ENCODE data around the gene LGALS7.

LGALS7 gene

DNA sequence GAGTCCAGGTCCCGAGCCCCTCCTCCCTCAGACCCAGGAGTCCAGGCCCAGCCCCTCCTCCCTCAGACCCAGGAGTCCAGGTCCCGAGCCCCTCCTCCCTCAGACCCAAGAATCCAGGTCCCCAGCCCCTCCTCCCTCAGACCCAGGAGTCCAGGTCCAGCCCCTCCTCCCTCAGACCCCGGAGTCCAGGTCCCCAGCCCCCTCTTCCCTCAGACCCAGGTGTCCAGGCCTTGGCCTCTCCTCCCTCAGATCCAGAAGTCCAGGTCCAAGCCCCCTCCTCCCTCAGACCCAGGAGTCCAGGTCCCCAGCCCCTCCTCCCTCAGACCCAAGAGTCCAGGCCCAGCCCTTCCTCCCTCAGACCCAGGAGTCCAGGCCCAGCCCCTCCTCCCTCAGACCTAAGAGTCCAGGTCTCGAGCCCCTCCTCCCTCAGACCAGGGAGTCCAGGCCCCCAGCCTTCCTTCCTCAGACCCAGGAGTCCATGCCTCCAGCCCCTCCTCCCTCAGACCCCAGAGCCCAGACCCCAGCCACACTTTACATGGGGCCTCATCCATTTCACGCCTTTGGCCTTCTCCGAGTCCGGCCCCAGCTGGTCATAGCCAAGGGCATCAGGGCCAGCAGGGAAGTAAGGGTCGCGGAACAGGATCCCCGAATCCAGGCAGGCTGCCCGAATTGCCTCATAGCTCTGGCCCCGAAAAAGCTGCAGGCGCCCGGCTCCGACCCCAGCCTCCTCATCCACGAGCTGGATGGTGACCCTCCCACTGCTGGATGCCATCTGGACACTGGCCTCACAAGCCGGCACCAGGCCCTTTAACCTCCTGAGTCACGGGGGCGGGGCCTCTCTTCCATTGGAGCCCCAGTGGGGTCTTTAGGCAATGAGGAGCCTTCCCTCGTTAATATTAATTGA, 29.7 kb downstream of the LGALS7 start:
- no peak overlapping the region for H3K4me2 ChIP-seq (ENCODE audit: low read depth, low read length, poor library complexity, severe bottlenecking)
- no peak overlapping the region for H2AFZ ChIP-seq (ENCODE audit: low read depth, low read length, severe bottlenecking)
- no peaks in the 10 kb centered on the region for H3F3A ChIP-seq (ENCODE audit: insufficient read depth)
- no peak for TF ChIP-seq CTCF (IDR thresholded peaks at IDR 0.05; ENCODE audit: insufficient read depth, low read length, poor library complexity, severe bottlenecking)
- TF ChIP-seq EZH2phosphoT487 (conservative IDR thresholded peaks at IDR 0.05; ENCODE audit: low read length) = no peak
- H3K27me3 ChIP-seq (ENCODE audit: low read length) = no peaks in the 10 kb centered on the region
- H3K36me3 ChIP-seq (ENCODE audit: low read length) = no peaks in the 10 kb centered on the region
- no peaks in the 10 kb centered on the region for H3K9me2 ChIP-seq (replicated peaks; ENCODE audit: insufficient read depth, low read length)
- H3K4me3 ChIP-seq (ENCODE audit: insufficient read depth, low read length, poor library complexity, severe bottlenecking) = no peak overlapping the region
- H4K20me1 ChIP-seq (ENCODE audit: low read depth, low read length) = no peaks in the 10 kb centered on the region
- H3K79me2 ChIP-seq (ENCODE audit: insufficient read depth, low read length) = no peaks in the 10 kb centered on the region
- no peaks in the 10 kb centered on the region for H3K9me3 ChIP-seq (ENCODE audit: insufficient read depth, low read length)
- no peak overlapping the region for H3K9ac ChIP-seq (ENCODE audit: low read length)
- H3K27ac ChIP-seq (ENCODE audit: low read depth, low read length) = no peak overlapping the region

- Histone ChIP-seq H3F3A (ENCODE audit: insufficient read depth) (no peaks in the 10 kb centered on the region), H3K4me2 (ENCODE audit: low read depth, low read length, poor library complexity, severe bottlenecking) (no peak overlapping the region), H3K9me2 (replicated peaks; ENCODE audit: insufficient read depth, low read length) (no peaks in the 10 kb centered on the region), H3K9ac (ENCODE audit: low read length) (no peak overlapping the region), H3K27me3 (ENCODE audit: low read length) (no peaks in the 10 kb centered on the region), H3K4me3 (ENCODE audit: insufficient read depth, low read length, poor library complexity, severe bottlenecking) (no peak overlapping the region), H3K79me2 (ENCODE audit: insufficient read depth, low read length) (no peaks in the 10 kb centered on the region), H3K27ac (ENCODE audit: low read depth, low read length) (no peak overlapping the region), H3K9me3 (ENCODE audit: insufficient read depth, low read length) (no peaks in the 10 kb centered on the region), H4K20me1 (ENCODE audit: low read depth, low read length) (no peaks in the 10 kb centered on the region), H2AFZ (ENCODE audit: low read depth, low read length, severe bottlenecking) (no peak overlapping the region), H3K36me3 (ENCODE audit: low read length) (no peaks in the 10 kb centered on the region)
- TF ChIP-seq CTCF (IDR thresholded peaks at IDR 0.05; ENCODE audit: insufficient read depth, low read length, poor library complexity, severe bottlenecking) = no peak
- no peak for TF ChIP-seq EZH2phosphoT487 (conservative IDR thresholded peaks at IDR 0.05; ENCODE audit: low read length)
Measured at GRCh38 chr19:38742906-38743305, 30.4 kb downstream of the LGALS7 start.

- no peak for TF ChIP-seq CTCF (IDR thresholded peaks at IDR 0.05; ENCODE audit: insufficient read depth, low read length, poor library complexity, severe bottlenecking)
- no peak for TF ChIP-seq EZH2phosphoT487 (conservative IDR thresholded peaks at IDR 0.05; ENCODE audit: low read length)
Measured at GRCh38 chr19:38742296-38742695, 31.0 kb downstream of the LGALS7 start.

More at GRCh38 chr19:38742296-38742695, 31.0 kb downstream of the LGALS7 start:
- no peaks in the 10 kb centered on the region for H3K36me3 ChIP-seq (ENCODE audit: low read length)
- no peaks in the 10 kb centered on the region for H3K9me2 ChIP-seq (replicated peaks; ENCODE audit: insufficient read depth, low read length)
- H3F3A ChIP-seq (ENCODE audit: insufficient read depth) = no peaks in the 10 kb centered on the region
- H2AFZ ChIP-seq (ENCODE audit: low read depth, low read length, severe bottlenecking) = no peak overlapping the region
- no peaks in the 10 kb centered on the region for H4K20me1 ChIP-seq (ENCODE audit: low read depth, low read length)
- no peaks in the 10 kb centered on the region for H3K79me2 ChIP-seq (ENCODE audit: insufficient read depth, low read length)
- H3K9ac ChIP-seq (ENCODE audit: low read length) = no peak overlapping the region
- H3K4me3 ChIP-seq (ENCODE audit: insufficient read depth, low read length, poor library complexity, severe bottlenecking) = no peak overlapping the region
- no peak overlapping the region for H3K27ac ChIP-seq (ENCODE audit: low read depth, low read length)
- no peak overlapping the region for H3K4me2 ChIP-seq (ENCODE audit: low read depth, low read length, poor library complexity, severe bottlenecking)
- H3K9me3 ChIP-seq (ENCODE audit: insufficient read depth, low read length) = no peaks in the 10 kb centered on the region
- H3K27me3 ChIP-seq (ENCODE audit: low read length) = no peaks in the 10 kb centered on the region

Data from SU-DHL-6 (cell line).